ENCODE measurements around the gene SGSH.

SGSH gene

GRCh38 chr17:80182118-80182844, 37.9 kb downstream of the SGSH start:
- no peak for DNase-seq

GRCh38 chr17:80181431-80181830, 38.7 kb downstream of the SGSH start:
- DNase-seq: no peak

GRCh38 chr17:80180192-80180591, 39.9 kb downstream of the SGSH start:
- DNase-seq: no peak

- DNase-seq: no peak
Observed at GRCh38 chr17:80177986-80178595, 42.0 kb downstream of the SGSH start.

- DNase-seq: no peak
Observed at GRCh38 chr17:80176757-80177156, 43.4 kb downstream of the SGSH start.

GRCh38 chr17:80173916-80174315, 46.2 kb downstream of the SGSH start:
- no peak for DNase-seq

- DNase-seq: no peak
Observed at GRCh38 chr17:80173126-80173525, 47.0 kb downstream of the SGSH start.

- DNase-seq: no peak
Observed at GRCh38 chr17:80171681-80172080, 48.5 kb downstream of the SGSH start.

- DNase-seq: no peak
Observed at GRCh38 chr17:80169784-80170500, 50.2 kb downstream of the SGSH start, which contains the start of gene CARD14. CARD14 (plus strand) TSS chr17:80170030; CDS start chr17:80181439, 11,409 bp downstream.

- no peak for DNase-seq
Observed at GRCh38 chr17:80169107-80169506, 51.0 kb downstream of the SGSH start.

- DNase-seq: no peak
Observed at GRCh38 chr17:80168371-80168770, 51.8 kb downstream of the SGSH start.

- no peak for DNase-seq
Observed at GRCh38 chr17:80166446-80166845, 53.7 kb downstream of the SGSH start.

- no peak for DNase-seq
Observed at GRCh38 chr17:80164185-80164584, 55.9 kb downstream of the SGSH start.

GRCh38 chr17:80163336-80163735, 56.8 kb downstream of the SGSH start:
- no peak for DNase-seq

- no peak for DNase-seq
Observed at GRCh38 chr17:80160536-80160935, 59.6 kb downstream of the SGSH start.

All from activated CD4-positive, CD25-positive, alpha-beta regulatory T cell (primary cell).